Measurements from ENCODE around the gene ANO1.

The ANO1 gene

GRCh38 chr11:70156291-70157037 is 78.3 kb downstream of the ANO1 start:
- no peak overlapping the region for H3K4me3 ChIP-seq (ENCODE audit: control insufficient read depth, low read depth, low read length)
- DNase-seq (ENCODE audit: low read depth): no peak
- TF ChIP-seq, protein P1, sequence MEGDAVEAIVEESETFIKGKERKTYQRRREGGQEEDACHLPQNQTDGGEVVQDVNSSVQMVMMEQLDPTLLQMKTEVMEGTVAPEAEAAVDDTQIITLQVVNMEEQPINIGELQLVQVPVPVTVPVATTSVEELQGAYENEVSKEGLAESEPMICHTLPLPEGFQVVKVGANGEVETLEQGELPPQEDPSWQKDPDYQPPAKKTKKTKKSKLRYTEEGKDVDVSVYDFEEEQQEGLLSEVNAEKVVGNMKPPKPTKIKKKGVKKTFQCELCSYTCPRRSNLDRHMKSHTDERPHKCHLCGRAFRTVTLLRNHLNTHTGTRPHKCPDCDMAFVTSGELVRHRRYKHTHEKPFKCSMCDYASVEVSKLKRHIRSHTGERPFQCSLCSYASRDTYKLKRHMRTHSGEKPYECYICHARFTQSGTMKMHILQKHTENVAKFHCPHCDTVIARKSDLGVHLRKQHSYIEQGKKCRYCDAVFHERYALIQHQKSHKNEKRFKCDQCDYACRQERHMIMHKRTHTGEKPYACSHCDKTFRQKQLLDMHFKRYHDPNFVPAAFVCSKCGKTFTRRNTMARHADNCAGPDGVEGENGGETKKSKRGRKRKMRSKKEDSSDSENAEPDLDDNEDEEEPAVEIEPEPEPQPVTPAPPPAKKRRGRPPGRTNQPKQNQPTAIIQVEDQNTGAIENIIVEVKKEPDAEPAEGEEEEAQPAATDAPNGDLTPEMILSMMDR (IDR thresholded peaks at IDR 0.05; ENCODE audit: control insufficient read depth, insufficient read depth, low read depth, low read length, missing control alignments): no peak

GRCh38 chr11:70158201-70158600 is 80.1 kb downstream of the ANO1 start:
- DNase-seq (ENCODE audit: low read depth): no peak
- no peak overlapping the region for H3K4me3 ChIP-seq (ENCODE audit: control insufficient read depth, low read depth, low read length)
- TF ChIP-seq, protein P1 (IDR thresholded peaks at IDR 0.05; ENCODE audit: control insufficient read depth, insufficient read depth, low read depth, low read length, missing control alignments): peak; percentile 59

- H3K4me3 ChIP-seq (ENCODE audit: control insufficient read depth, low read depth, low read length): no peak overlapping the region
- DNase-seq (ENCODE audit: low read depth): no peak
- TF ChIP-seq, protein P1 (IDR thresholded peaks at IDR 0.05; ENCODE audit: control insufficient read depth, insufficient read depth, low read depth, low read length, missing control alignments): no peak
These were observed 80.8 kb downstream of the ANO1 start for GRCh38 chr11:70158757-70159389.

DNA sequence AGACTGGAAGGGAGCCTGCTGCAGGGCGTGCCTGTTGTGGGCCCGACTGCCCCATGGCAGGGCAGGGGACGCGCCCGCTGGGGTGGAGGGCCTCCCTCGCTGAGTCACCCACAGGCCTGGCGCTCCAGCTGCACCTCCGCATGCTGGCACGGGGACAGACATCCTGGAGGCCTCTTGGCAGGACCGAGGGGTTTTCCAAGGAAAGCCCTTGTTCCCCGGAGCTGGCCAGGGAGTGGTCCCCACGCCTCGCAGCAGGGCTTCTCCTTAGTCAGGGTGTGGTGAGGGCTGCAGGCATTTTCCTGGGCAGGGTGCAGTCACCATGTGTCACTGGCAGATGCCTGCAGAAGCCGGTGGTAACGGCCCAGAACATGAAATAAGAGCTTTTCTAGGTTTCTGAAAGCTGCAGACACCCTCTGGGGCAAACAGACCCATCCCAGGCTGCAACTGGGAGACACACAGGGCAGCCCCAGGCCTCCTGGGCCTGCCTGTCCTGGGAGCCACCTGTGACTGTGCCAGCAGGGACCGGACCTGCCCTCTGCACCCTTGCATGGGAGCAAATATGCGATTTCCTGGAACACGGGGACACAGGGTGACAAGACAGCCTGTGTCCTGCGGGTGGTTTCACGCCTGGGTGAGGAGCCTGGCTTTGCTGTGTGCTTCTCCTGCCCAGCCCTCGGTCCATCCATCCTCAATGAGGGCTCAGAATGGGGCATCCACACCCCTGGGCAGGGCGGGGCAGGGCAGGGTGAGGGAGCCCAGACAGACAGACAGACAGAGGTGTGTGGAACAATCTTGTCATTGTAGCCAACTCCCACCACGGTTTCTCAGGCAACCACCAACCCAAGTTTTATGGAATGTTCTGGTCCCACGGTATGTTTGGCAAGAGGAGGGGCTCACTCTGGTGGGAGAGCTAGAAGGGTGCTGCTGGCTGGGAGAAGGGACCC is 81.8 kb downstream of the ANO1 start:
- no peak overlapping the region for H3K4me3 ChIP-seq (ENCODE audit: control insufficient read depth, low read depth, low read length)
- TF ChIP-seq, protein P1 (IDR thresholded peaks at IDR 0.05; ENCODE audit: control insufficient read depth, insufficient read depth, low read depth, low read length, missing control alignments): no peak
- DNase-seq (ENCODE audit: low read depth): peak; percentile 44

- DNase-seq (ENCODE audit: low read depth): no peak
- TF ChIP-seq, protein P1 (IDR thresholded peaks at IDR 0.05; ENCODE audit: control insufficient read depth, insufficient read depth, low read depth, low read length, missing control alignments): no peak
- H3K4me3 ChIP-seq (ENCODE audit: control insufficient read depth, low read depth, low read length): no peak overlapping the region
These were observed 83.0 kb downstream of the ANO1 start for GRCh38 chr11:70161043-70161625.

DNA sequence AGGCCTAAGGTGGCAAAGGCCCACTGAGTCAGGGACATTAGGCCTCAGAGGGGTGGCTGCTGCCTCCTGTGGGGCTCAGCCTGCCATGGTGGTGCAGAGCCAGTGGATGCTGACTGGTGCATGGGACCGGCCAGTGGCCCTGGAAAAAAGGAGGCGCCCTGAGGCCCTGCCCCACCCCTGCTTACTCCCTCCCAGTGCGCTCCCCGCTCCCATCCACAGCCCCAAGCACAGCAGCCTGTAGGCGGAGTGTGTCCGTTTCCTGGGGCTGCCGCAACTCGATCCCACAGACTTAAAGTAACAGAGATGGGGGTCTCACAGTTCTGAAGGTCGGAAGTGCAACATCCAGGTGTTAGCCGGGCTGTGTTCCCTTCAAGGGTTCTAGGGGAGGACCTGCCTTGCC is 86.6 kb downstream of the ANO1 start:
- DNase-seq (ENCODE audit: low read depth): no peak
- H3K4me3 ChIP-seq (ENCODE audit: control insufficient read depth, low read depth, low read length): no peak overlapping the region
- TF ChIP-seq, protein P1 (IDR thresholded peaks at IDR 0.05; ENCODE audit: control insufficient read depth, insufficient read depth, low read depth, low read length, missing control alignments): no peak
